GM23338 (cell line): Measurements from ENCODE around the gene WDR45B. TPM values are rescaled to one million over a fixed set of nuclear protein-coding genes. Genes with fewer than 3 reads are reported as not detected.

Experiments used
- ATAC-seq: fragments of 200-7000 bp; cut with Tn5 transposase; 3 replicates; pipeline ENCODE4 v1.9.1; 2020
- DNase-seq: peaks from one replicate; pipeline ENCODE4 v3.0.0-alpha.2; 2015; ENCODE audit warnings: low spot score
- H2AFZ ChIP-seq: fragments of 200-600 bp; sonication (generic); 2 replicates; pipeline ENCODE4 v1.8.0; 2016; ENCODE audit warnings: antibody characterized with exemption, mild to moderate bottlenecking, moderate library complexity
- H3F3A ChIP-seq: fragments of 200-600 bp; sonication (generic); replicated peaks from 2 replicates; pipeline ENCODE4 v1.8.0; 2017; ENCODE audit warnings: antibody characterized with exemption, mixed run types, low read depth
- H3K27ac ChIP-seq: fragments of 200-600 bp; sonication (generic); 2 replicates; pipeline ENCODE4 v1.6.1; 2016; ENCODE audit warnings: low read depth
- H3K27me3 ChIP-seq: fragments of 200-600 bp; sonication (generic); 2 replicates; pipeline ENCODE4 v1.8.0; 2016; ENCODE audit warnings: mild to moderate bottlenecking, mixed run types, moderate library complexity; ENCODE audit not compliant: insufficient read depth
- H3K36me3 ChIP-seq: fragments of 200-600 bp; sonication (generic); 2 replicates; pipeline ENCODE4 v1.8.0; 2016; ENCODE audit warnings: mild to moderate bottlenecking; ENCODE audit not compliant: insufficient read depth
- H3K4me1 ChIP-seq: fragments of 200-600 bp; sonication (generic); 2 replicates; pipeline ENCODE4 v1.8.0; 2016; ENCODE audit warnings: mild to moderate bottlenecking, moderate library complexity; ENCODE audit not compliant: insufficient read depth
- H3K4me2 ChIP-seq: fragments of 200-600 bp; sonication (generic); 2 replicates; pipeline ENCODE4 v1.7.1; 2017; ENCODE audit warnings: mixed run types
- H3K4me3 ChIP-seq: fragments of 200-600 bp; sonication (generic); 2 replicates; pipeline ENCODE4 v1.6.1; 2016; ENCODE audit warnings: mixed run types
- H3K79me2 ChIP-seq: fragments of 200-600 bp; sonication (generic); replicated peaks from 2 replicates; pipeline ENCODE4 v1.8.0; 2017; ENCODE audit warnings: mild to moderate bottlenecking; ENCODE audit not compliant: insufficient read depth
- H3K9me2 ChIP-seq: fragments of 200-600 bp; sonication (generic); 2 replicates; pipeline ENCODE4 v1.8.0; 2017; ENCODE audit not compliant: insufficient read depth
- H4K20me1 ChIP-seq: fragments of 200-600 bp; sonication (generic); replicated peaks from 2 replicates; pipeline ENCODE4 v1.8.0; 2017; ENCODE audit warnings: mild to moderate bottlenecking; ENCODE audit not compliant: insufficient read depth
- H3K27ac Mint-ChIP-seq: 2 replicates; pipeline ENCODE4 v1.8.0; 2020; ENCODE audit warnings: inconsistent platforms, mild to moderate bottlenecking, moderate library complexity, mixed read lengths
- H3K27me3 Mint-ChIP-seq: 3 replicates; pipeline ENCODE4 v1.8.0; 2022; ENCODE audit warnings: low read depth, mild to moderate bottlenecking, moderate library complexity, mixed read lengths, inconsistent platforms; ENCODE audit not compliant: insufficient read depth, poor library complexity
- H3K36me3 Mint-ChIP-seq: 3 replicates; pipeline ENCODE4 v1.8.0; 2021; ENCODE audit warnings: low read depth, mild to moderate bottlenecking, inconsistent platforms, moderate library complexity, mixed read lengths
- H3K4me1 Mint-ChIP-seq: 3 replicates; pipeline ENCODE4 v1.8.0; 2020; ENCODE audit warnings: mild to moderate bottlenecking, inconsistent platforms, mixed read lengths
- H3K4me3 Mint-ChIP-seq: 3 replicates; pipeline ENCODE4 v1.8.0; 2021; ENCODE audit warnings: moderate library complexity, mild to moderate bottlenecking, inconsistent platforms, mixed read lengths
- H3K9me3 Mint-ChIP-seq: 3 replicates; pipeline ENCODE4 v1.8.0; 2020; ENCODE audit warnings: moderate library complexity, mild to moderate bottlenecking, inconsistent platforms, mixed read lengths
- CREB1 ChIP-seq: fragments of 250-450 bp; sonication (Bioruptor Pico); IDR thresholded peaks from 2 replicates; pipeline ENCODE4 v1.5.0; 2020; ENCODE audit warnings: low read depth, mild to moderate bottlenecking, moderate library complexity
- EZH2 ChIP-seq: fragments of 200-600 bp; sonication (generic); IDR thresholded peaks from one replicate; pipeline ENCODE4 v1.8.0; 2017; ENCODE audit warnings: antibody characterized with exemption, mild to moderate bottlenecking, low read depth; ENCODE audit not compliant: unreplicated experiment
- EZH2phosphoT487 ChIP-seq: fragments of 200-600 bp; sonication (generic); IDR thresholded peaks from one replicate; pipeline ENCODE4 v1.8.1; 2018; ENCODE audit warnings: antibody characterized with exemption; ENCODE audit not compliant: unreplicated experiment
- JUNB ChIP-seq: IDR thresholded peaks from one replicate; pipeline ENCODE4 v1.6.1; 2016; ENCODE audit warnings: antibody characterized with exemption; ENCODE audit not compliant: unreplicated experiment
- NANOG ChIP-seq: IDR thresholded peaks from 2 replicates; pipeline ENCODE4 v1.6.1; 2016; ENCODE audit warnings: antibody characterized with exemption, borderline replicate concordance
- POLR2AphosphoS5 ChIP-seq: IDR thresholded peaks from 2 replicates; pipeline ENCODE4 v1.6.1; 2016; ENCODE audit warnings: antibody characterized with exemption, low read depth
- STAT1 ChIP-seq: IDR thresholded peaks from one replicate; pipeline ENCODE4 v1.6.1; 2016; ENCODE audit warnings: antibody characterized with exemption; ENCODE audit not compliant: unreplicated experiment
- ZNF114 ChIP-seq: fragments of 250-450 bp; sonication (Bioruptor Pico); IDR thresholded peaks from 2 replicates; pipeline ENCODE4 v1.5.0; 2020; ENCODE audit warnings: mild to moderate bottlenecking, moderate library complexity
- ZNF331 ChIP-seq: fragments of 250-450 bp; sonication (Bioruptor Pico); IDR thresholded peaks from 2 replicates; pipeline ENCODE4 v1.5.0; 2020; ENCODE audit warnings: low read depth, mild to moderate bottlenecking, moderate library complexity
- polyA plus RNA-seq: library from polyadenylated mRNA; unstranded; fragments of >200 nt; fragmentation: Nextera tagmentation; extraction: Ambion mirVana; gene quantifications from 2 replicates; pipeline ENCODE4 v1.2.1, GENCODE V29; 2016
- total RNA-seq: library from RNA; depleted of rRNA; stranded (reverse); fragments of >200 nt; shearing (Covaris generic); gene quantifications from 2 replicates; pipeline ENCODE4 v1.2.3, GENCODE V29; 2014
- TF ChIP-seq, protein P1 (sequence below): IDR thresholded peaks from one replicate; pipeline ENCODE4 v1.6.1; 2018; ENCODE audit warnings: antibody characterized with exemption; ENCODE audit not compliant: unreplicated experiment
- TF ChIP-seq, protein P2 (sequence below): IDR thresholded peaks from 2 replicates; pipeline ENCODE4 v1.6.1; 2016; ENCODE audit warnings: antibody characterized with exemption
- TF ChIP-seq, protein P3 (sequence below), 2 experiments: fragments of 200-600 bp in 1 of 2; sonication (generic) in 1 of 2; conservative IDR thresholded peaks; 2 replicates each; pipeline versions ENCODE4 v1.5.1 to v1.6.1; 2016 to 2017; ENCODE audit warnings: antibody characterized with exemption in 2 of 2, low read depth in 2 of 2, mild to moderate bottlenecking in 2 of 2, moderate library complexity in 1 of 2
- TF ChIP-seq, protein P4 (sequence below): fragments of 250-450 bp; sonication (Bioruptor Pico); IDR thresholded peaks from 2 replicates; pipeline ENCODE4 v1.5.0; 2020; ENCODE audit warnings: mild to moderate bottlenecking, moderate library complexity

Gene WDR45B
- total and polyA plus RNA-seq, 2 experiments from 2014 or later, result 69.4 to 96.4 TPM

DNA sequence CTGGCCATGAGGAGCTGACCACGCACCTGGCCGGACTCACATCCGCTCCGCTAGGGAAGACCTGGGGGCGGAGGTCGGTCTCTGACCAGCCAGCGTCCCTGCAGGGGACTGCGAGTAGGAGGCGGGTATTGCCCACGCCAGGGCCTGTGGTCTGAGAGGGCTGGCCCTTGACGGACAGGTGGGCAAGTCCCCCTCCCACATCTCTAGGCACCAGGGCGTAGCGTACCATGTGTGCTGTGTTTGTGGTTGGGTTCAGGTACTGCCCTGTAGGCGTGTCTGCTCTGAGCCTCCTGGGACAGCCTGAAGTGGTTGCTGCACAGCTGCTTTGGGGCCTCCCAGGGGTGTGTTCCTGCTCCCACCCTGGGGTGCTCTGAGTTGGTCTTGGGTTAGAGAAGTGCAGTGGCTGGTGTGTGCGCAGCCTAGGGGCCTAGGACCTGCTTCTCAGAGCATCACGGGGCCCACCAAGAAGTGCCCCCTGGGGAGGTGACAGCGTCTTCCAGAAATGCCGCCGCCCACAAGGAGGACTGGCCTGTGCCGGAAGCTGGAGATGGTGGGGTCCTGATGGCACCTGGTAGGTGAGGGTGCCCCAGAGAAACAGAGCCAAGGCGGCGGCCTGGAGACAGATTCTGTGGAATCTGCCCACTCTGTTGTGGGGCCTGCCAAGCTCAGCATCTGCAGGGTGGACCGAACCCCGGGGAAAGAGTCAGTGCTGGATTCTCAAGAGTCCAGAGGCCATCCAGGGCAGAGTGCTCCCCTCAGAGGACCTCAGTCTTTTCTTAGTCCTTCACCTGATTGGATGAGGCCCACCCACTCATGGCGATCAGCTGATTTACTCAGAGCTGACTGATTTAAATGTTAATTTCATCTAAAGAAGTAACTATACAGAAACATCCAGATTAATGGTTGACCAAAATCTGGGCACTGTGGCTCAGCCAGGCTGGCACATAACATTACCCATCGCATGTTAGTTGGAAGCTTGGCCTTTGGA lies 48.3 kb downstream of the WDR45B start:
- Histone ChIP-seq H4K20me1 (peaks cover 2% of the 10 kb centered on the region; the same call in 1 of the 2 replicates), H3K27me3 (no peaks in the 10 kb centered on the region), H3K36me3 (peaks cover 38% of the 10 kb centered on the region), H3K9me2 (no peaks in the 10 kb centered on the region), H3F3A (peaks cover 5% of the 10 kb centered on the region; the same call in 1 of the 2 replicates), H3K4me3 (no peak overlapping the region), H3K27ac (no peak overlapping the region), H2AFZ (no peak overlapping the region), H3K4me1 (no peaks in the 10 kb centered on the region), H3K79me2 (peaks cover 14% of the 10 kb centered on the region), H3K4me2 (no peak overlapping the region)
- DNase-seq (no peak), ATAC-seq (no peak)
- Mint-ChIP-seq H3K9me3 (no peaks in the 10 kb centered on the region), H3K4me3 (no peak overlapping the region), H3K4me1 (peaks cover 6% of the 10 kb centered on the region; the same call in 2 of the 3 replicates), H3K36me3 (peaks cover 74% of the 10 kb centered on the region), H3K27me3 (peaks cover 15% of the 10 kb centered on the region), H3K27ac (no peak overlapping the region)
- TF ChIP-seq EZH2 (no peak), EZH2phosphoT487 (no peak), NANOG (no peak), ZNF114 (CRISPR knock-in tag) (no peak), ZNF331 (CRISPR knock-in tag) (no peak), JUNB (no peak), STAT1 (no peak), POLR2AphosphoS5 (no peak), CREB1 (CRISPR knock-in tag) (no peak)
- TF ChIP-seq, protein P1, sequence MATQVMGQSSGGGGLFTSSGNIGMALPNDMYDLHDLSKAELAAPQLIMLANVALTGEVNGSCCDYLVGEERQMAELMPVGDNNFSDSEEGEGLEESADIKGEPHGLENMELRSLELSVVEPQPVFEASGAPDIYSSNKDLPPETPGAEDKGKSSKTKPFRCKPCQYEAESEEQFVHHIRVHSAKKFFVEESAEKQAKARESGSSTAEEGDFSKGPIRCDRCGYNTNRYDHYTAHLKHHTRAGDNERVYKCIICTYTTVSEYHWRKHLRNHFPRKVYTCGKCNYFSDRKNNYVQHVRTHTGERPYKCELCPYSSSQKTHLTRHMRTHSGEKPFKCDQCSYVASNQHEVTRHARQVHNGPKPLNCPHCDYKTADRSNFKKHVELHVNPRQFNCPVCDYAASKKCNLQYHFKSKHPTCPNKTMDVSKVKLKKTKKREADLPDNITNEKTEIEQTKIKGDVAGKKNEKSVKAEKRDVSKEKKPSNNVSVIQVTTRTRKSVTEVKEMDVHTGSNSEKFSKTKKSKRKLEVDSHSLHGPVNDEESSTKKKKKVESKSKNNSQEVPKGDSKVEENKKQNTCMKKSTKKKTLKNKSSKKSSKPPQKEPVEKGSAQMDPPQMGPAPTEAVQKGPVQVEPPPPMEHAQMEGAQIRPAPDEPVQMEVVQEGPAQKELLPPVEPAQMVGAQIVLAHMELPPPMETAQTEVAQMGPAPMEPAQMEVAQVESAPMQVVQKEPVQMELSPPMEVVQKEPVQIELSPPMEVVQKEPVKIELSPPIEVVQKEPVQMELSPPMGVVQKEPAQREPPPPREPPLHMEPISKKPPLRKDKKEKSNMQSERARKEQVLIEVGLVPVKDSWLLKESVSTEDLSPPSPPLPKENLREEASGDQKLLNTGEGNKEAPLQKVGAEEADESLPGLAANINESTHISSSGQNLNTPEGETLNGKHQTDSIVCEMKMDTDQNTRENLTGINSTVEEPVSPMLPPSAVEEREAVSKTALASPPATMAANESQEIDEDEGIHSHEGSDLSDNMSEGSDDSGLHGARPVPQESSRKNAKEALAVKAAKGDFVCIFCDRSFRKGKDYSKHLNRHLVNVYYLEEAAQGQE, result no peak
- TF ChIP-seq, protein P2, sequence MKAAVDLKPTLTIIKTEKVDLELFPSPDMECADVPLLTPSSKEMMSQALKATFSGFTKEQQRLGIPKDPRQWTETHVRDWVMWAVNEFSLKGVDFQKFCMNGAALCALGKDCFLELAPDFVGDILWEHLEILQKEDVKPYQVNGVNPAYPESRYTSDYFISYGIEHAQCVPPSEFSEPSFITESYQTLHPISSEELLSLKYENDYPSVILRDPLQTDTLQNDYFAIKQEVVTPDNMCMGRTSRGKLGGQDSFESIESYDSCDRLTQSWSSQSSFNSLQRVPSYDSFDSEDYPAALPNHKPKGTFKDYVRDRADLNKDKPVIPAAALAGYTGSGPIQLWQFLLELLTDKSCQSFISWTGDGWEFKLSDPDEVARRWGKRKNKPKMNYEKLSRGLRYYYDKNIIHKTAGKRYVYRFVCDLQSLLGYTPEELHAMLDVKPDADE, result no peak
- TF ChIP-seq, protein P3, sequence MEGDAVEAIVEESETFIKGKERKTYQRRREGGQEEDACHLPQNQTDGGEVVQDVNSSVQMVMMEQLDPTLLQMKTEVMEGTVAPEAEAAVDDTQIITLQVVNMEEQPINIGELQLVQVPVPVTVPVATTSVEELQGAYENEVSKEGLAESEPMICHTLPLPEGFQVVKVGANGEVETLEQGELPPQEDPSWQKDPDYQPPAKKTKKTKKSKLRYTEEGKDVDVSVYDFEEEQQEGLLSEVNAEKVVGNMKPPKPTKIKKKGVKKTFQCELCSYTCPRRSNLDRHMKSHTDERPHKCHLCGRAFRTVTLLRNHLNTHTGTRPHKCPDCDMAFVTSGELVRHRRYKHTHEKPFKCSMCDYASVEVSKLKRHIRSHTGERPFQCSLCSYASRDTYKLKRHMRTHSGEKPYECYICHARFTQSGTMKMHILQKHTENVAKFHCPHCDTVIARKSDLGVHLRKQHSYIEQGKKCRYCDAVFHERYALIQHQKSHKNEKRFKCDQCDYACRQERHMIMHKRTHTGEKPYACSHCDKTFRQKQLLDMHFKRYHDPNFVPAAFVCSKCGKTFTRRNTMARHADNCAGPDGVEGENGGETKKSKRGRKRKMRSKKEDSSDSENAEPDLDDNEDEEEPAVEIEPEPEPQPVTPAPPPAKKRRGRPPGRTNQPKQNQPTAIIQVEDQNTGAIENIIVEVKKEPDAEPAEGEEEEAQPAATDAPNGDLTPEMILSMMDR (conservative IDR thresholded peaks at IDR 0.05; ENCODE audit: low read depth in 2 of 2), result no peak
- TF ChIP-seq, protein P4, sequence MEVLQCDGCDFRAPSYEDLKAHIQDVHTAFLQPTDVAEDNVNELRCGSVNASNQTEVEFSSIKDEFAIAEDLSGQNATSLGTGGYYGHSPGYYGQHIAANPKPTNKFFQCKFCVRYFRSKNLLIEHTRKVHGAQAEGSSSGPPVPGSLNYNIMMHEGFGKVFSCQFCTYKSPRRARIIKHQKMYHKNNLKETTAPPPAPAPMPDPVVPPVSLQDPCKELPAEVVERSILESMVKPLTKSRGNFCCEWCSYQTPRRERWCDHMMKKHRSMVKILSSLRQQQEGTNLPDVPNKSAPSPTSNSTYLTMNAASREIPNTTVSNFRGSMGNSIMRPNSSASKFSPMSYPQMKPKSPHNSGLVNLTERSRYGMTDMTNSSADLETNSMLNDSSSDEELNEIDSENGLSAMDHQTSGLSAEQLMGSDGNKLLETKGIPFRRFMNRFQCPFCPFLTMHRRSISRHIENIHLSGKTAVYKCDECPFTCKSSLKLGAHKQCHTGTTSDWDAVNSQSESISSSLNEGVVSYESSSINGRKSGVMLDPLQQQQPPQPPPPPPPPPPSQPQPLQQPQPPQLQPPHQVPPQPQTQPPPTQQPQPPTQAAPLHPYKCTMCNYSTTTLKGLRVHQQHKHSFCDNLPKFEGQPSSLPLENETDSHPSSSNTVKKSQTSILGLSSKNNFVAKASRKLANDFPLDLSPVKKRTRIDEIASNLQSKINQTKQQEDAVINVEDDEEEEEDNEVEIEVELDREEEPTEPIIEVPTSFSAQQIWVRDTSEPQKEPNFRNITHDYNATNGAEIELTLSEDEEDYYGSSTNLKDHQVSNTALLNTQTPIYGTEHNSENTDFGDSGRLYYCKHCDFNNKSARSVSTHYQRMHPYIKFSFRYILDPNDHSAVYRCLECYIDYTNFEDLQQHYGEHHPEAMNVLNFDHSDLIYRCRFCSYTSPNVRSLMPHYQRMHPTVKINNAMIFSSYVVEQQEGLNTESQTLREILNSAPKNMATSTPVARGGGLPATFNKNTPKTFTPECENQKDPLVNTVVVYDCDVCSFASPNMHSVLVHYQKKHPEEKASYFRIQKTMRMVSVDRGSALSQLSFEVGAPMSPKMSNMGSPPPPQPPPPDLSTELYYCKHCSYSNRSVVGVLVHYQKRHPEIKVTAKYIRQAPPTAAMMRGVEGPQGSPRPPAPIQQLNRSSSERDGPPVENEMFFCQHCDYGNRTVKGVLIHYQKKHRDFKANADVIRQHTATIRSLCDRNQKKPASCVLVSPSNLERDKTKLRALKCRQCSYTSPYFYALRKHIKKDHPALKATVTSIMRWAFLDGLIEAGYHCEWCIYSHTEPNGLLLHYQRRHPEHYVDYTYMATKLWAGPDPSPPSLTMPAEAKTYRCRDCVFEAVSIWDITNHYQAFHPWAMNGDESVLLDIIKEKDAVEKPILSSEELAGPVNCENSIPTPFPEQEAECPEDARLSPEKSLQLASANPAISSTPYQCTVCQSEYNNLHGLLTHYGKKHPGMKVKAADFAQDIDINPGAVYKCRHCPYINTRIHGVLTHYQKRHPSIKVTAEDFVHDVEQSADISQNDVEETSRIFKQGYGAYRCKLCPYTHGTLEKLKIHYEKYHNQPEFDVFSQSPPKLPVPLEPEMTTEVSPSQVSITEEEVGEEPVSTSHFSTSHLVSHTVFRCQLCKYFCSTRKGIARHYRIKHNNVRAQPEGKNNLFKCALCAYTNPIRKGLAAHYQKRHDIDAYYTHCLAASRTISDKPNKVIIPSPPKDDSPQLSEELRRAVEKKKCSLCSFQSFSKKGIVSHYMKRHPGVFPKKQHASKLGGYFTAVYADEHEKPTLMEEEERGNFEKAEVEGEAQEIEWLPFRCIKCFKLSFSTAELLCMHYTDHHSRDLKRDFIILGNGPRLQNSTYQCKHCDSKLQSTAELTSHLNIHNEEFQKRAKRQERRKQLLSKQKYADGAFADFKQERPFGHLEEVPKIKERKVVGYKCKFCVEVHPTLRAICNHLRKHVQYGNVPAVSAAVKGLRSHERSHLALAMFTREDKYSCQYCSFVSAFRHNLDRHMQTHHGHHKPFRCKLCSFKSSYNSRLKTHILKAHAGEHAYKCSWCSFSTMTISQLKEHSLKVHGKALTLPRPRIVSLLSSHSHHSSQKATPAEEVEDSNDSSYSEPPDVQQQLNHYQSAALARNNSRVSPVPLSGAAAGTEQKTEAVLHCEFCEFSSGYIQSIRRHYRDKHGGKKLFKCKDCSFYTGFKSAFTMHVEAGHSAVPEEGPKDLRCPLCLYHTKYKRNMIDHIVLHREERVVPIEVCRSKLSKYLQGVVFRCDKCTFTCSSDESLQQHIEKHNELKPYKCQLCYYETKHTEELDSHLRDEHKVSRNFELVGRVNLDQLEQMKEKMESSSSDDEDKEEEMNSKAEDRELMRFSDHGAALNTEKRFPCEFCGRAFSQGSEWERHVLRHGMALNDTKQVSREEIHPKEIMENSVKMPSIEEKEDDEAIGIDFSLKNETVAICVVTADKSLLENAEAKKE (CRISPR knock-in tag), result no peak
